ENCODE results near the gene PTPN5. TPM values are rescaled to one million over a fixed set of nuclear protein-coding genes. Genes with fewer than 3 reads are reported as not detected.
"Not testable (repeated sequence)": the region's sequence is repeated elsewhere in the genome, so short reads cannot be mapped to it uniquely, and the experiment has no call there.

Gene PTPN5
- total RNA-seq, 4 donors from 2014 or later: 0.44 to 1.1 (median 0.56) TPM; not detected in 1

- H3K4me1 ChIP-seq: peaks cover 6 to 13% of the 10 kb centered on the region in 2 donors
- no peak for DNase-seq
- intact Hi-C loops (cut with DNase I): no loop called here
- H3K27me3 ChIP-seq: no peaks in the 10 kb centered on the region
- no peaks in the 10 kb centered on the region for H3K9me3 ChIP-seq
- peaks cover 0 to 4% of the 10 kb centered on the region in 2 donors for H3K36me3 ChIP-seq
- no peak overlapping the region for H3K4me3 ChIP-seq (replicated peaks in 1 of 3)
- WGBS, 2 donors: 68 to 79% methylated on average over 2 of the region's 2 CpGs
- no peak overlapping the region for H3K27ac ChIP-seq
- no peak for TF ChIP-seq POLR2A (IDR thresholded peaks at IDR 0.05)
- TF ChIP-seq, protein P1, sequence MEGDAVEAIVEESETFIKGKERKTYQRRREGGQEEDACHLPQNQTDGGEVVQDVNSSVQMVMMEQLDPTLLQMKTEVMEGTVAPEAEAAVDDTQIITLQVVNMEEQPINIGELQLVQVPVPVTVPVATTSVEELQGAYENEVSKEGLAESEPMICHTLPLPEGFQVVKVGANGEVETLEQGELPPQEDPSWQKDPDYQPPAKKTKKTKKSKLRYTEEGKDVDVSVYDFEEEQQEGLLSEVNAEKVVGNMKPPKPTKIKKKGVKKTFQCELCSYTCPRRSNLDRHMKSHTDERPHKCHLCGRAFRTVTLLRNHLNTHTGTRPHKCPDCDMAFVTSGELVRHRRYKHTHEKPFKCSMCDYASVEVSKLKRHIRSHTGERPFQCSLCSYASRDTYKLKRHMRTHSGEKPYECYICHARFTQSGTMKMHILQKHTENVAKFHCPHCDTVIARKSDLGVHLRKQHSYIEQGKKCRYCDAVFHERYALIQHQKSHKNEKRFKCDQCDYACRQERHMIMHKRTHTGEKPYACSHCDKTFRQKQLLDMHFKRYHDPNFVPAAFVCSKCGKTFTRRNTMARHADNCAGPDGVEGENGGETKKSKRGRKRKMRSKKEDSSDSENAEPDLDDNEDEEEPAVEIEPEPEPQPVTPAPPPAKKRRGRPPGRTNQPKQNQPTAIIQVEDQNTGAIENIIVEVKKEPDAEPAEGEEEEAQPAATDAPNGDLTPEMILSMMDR (IDR thresholded peaks at IDR 0.05): no peak
These were observed 94.9 kb downstream of the PTPN5 start for GRCh38 chr11:18696638-18697225.

DNA sequence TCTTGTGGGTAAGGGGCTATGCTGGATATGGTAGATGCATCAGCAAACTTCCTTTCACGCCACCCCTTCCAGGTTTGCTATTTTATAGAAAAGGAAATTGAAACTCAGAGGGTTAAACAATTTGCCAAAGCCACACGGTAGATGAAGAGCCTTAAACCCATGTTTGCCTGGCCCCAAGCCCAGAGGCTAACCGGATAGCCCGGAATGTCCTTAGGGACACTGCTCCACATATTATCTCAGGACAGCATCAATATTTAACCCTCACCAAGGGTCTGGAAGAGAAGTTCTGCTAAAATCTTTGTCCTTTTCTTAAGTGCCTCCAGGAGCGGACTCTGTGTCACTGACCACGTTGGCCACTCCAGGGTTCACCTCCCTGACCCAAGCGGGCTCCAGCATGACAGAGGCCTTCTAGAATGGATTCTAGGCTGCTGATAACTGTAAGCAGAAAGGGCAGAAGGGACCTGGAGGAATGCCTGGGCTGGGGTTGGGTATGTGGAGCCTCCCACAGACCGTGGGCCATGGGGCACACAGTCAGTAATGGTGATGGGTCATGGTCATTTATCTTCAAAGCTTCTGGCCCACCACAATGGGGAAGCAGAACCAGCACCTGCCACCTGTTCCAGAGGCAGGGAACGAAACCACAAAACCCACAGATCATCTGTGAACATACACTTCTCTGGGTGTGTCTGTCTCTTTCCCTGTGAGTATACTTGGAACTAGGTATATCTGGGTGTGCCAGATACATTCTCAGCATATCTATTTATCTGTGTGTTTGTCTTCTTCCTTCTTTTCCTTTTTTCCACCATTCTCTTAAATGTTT, 98.4 kb downstream of the PTPN5 start:
- Histone ChIP-seq H3K9me3 (no peaks in the 10 kb centered on the region), H3K27me3 (no peaks in the 10 kb centered on the region), H3K36me3 (no peaks in the 10 kb centered on the region), H3K4me1 (no peaks in the 10 kb centered on the region), H3K27ac (no peak overlapping the region), H3K4me3 (replicated peaks in 1 of 3) (no peak overlapping the region)
- TF ChIP-seq POLR2A (IDR thresholded peaks at IDR 0.05): no peak
- TF ChIP-seq, protein P1 (IDR thresholded peaks at IDR 0.05): no peak
- intact Hi-C loops (cut with DNase I): no loop called here
- 64 to 69% methylated on average over 9 of the region's 9 CpGs for WGBS, 2 donors
- DNase-seq: no peak

DNA sequence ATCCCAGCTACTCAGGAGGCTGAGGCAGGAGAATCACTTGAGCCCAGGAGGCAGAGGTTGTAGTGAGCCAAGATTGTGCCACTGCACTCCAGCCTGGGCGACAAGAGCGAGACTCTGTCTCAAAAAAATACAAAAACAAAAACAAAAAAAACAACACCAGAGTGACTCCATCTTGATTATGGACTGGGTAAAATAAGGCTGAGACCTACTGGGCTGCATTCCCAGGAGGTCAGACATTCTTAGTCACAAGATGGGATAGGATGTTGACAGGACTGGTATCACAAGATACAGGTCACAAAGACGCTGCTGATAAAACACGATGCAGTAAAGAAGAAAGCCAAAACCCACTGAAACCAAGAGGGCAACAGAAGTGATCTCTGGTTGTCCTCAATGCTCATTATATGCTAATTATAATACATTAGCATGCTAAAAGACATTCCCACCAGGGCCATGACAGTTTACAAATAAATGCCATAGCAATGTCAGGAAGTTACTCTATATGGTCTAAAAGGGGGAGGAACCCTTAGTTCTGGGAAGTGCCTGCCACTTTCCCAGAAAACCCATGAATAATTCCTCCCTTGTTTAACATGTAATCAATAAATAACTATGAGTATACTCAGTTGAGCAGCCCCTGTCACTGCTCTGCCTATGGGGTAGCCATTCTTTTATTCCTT, 100.0 kb downstream of the PTPN5 start:
- H3K4me3 ChIP-seq (replicated peaks in 1 of 3); intact Hi-C loops (cut with DNase I); H3K27me3 ChIP-seq; H3K27ac ChIP-seq; DNase-seq; H3K36me3 ChIP-seq; H3K9me3 ChIP-seq; H3K4me1 ChIP-seq: not testable (repeated sequence)
- 84 to 89% methylated on average over 4 of the region's 4 CpGs for WGBS, 2 donors

DNA sequence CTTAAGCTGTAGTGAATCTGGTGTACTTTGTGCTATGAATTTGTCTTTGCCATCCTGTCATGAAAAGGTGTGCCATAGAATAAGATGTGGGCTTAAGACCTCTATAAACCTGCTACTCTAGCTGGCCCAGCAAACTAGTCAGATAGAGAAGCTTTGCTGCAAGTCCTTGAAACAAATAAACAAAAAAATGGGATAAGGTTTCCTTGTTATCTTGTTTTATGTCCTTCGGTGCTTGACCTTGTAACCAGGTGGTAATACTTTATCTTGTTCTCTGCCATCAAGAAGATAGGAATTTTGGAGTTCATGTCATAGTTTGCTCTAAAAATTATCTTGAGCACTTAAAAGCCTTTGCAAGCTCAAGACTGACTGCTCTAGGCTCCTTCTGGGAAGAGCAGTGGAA, 107.3 kb downstream of the PTPN5 start:
- Histone ChIP-seq H3K9me3 (no peaks in the 10 kb centered on the region), H3K4me1 (no peaks in the 10 kb centered on the region), H3K27me3 (no peaks in the 10 kb centered on the region), H3K36me3 (no peaks in the 10 kb centered on the region), H3K27ac (no peak overlapping the region), H3K4me3 (replicated peaks in 1 of 3) (no peak overlapping the region)
- intact Hi-C loops (cut with DNase I): no loop called here
- TF ChIP-seq POLR2A (IDR thresholded peaks at IDR 0.05): no peak
- TF ChIP-seq, protein P1 (IDR thresholded peaks at IDR 0.05): no peak
- no peak for DNase-seq
- WGBS, 2 donors: 41 to 94% methylated on average over 1 of the region's 1 CpG

DNA sequence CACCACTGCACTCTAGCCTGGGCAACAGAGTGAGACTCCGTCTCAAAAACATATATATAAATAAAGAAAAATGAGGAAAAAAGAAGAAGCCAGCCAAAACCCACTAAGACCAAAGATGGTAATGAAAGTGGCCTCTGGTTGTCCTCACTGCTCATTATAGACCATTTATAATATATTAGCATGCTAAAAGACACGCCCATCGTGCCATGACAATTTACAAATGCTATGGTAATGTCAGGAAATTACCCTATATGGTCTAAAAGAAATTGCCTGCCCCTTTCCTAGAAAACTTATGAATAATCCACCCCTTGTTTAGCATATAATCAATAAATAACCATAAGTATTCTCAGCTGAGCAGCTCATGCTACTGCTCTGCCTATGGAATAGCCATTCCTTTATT, 109.1 kb downstream of the PTPN5 start:
- intact Hi-C loops (cut with DNase I): no loop called here
- Histone ChIP-seq H3K4me1 (no peaks in the 10 kb centered on the region), H3K36me3 (no peaks in the 10 kb centered on the region), H3K4me3 (replicated peaks in 1 of 3) (no peak overlapping the region), H3K27me3 (no peaks in the 10 kb centered on the region), H3K9me3 (no peaks in the 10 kb centered on the region), H3K27ac (no peak overlapping the region)
- 85 to 92% methylated on average over 3 of the region's 3 CpGs for WGBS, 2 donors
- TF ChIP-seq POLR2A (IDR thresholded peaks at IDR 0.05): no peak
- TF ChIP-seq, protein P1 (IDR thresholded peaks at IDR 0.05): no peak
- DNase-seq: no peak

- WGBS, 2 donors: 77 to 83% methylated on average over 1 of the region's 1 CpG
- H3K4me3 ChIP-seq (replicated peaks in 1 of 3); H3K27ac ChIP-seq; intact Hi-C loops (cut with DNase I); H3K9me3 ChIP-seq; DNase-seq; H3K4me1 ChIP-seq; H3K36me3 ChIP-seq; H3K27me3 ChIP-seq: not testable (repeated sequence)
These were observed 109.6 kb downstream of the PTPN5 start for GRCh38 chr11:18681949-18682348.
